ENCODE data around the gene TCERG1L.

The TCERG1L gene

DNA sequence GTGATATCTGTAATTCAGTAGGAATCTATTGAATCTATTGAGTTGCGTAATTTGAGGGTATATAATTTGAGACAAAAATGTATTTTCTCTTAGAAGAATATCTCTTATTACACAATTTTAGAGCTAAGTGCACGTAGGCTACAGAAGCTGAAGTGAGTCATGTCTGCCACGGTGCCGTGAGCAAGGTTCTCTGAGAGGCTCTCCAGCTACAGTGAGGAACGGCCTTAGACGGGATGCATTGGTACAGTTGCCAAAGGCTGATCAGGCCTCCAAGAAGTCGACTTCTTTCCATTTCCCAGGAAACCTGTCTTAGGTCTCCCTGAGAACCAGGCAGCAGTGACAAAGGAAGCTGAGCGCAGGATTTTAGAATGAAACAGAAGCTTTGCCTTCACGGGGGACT is 28.6 kb downstream of the TCERG1L start:
- Histone ChIP-seq H3K4me3 (ENCODE audit: low read depth, low read length) (no peak overlapping the region), H3K9ac (ENCODE audit: low read length) (no peak overlapping the region), H3K27me3 (ENCODE audit: control insufficient read depth, insufficient read depth, low read length) (no peaks in the 10 kb centered on the region), H3K27ac (ENCODE audit: low read depth, low read length) (no peak overlapping the region), H3K36me3 (ENCODE audit: control insufficient read depth, insufficient read depth, low read length) (no peaks in the 10 kb centered on the region), H3K4me1 (ENCODE audit: control insufficient read depth, insufficient read depth, low read length) (peaks cover 12% of the 10 kb centered on the region; the same call in 1 of the 2 replicates), H3K9me3 (ENCODE audit: control insufficient read depth, insufficient read depth, low read depth, low read length) (no peaks in the 10 kb centered on the region)

DNA sequence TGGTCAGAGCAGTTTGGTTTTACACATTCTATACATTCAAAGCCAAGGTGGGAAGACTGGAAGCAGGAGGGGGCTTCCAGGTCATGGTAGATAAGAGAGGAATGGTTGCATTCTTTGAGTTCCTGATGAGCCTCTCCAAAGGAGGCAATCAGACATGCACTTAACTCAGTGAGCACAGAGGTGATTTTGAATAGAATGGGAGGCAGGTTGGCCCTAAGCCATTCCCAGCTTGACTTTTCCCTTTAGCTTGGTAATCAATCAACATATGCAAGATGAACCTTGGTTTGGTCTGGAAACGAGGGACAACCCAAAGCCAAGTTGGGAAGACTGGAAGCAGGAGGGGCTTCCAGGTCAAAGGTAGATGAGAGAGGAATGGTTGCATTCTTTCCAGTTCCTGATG is 31.4 kb downstream of the TCERG1L start:
- H3K36me3 ChIP-seq (ENCODE audit: control insufficient read depth, insufficient read depth, low read length), result no peaks in the 10 kb centered on the region

GRCh38 chr10:131279516-131279915 is 32.0 kb downstream of the TCERG1L start:
- Histone ChIP-seq H3K36me3 (ENCODE audit: control insufficient read depth, insufficient read depth, low read length) (no peaks in the 10 kb centered on the region), H3K27me3 (ENCODE audit: control insufficient read depth, insufficient read depth, low read length) (no peaks in the 10 kb centered on the region), H3K9me3 (ENCODE audit: control insufficient read depth, insufficient read depth, low read depth, low read length) (no peaks in the 10 kb centered on the region), H3K4me3 (ENCODE audit: low read depth, low read length) (no peak overlapping the region), H3K4me1 (ENCODE audit: control insufficient read depth, insufficient read depth, low read length) (peaks cover 12% of the 10 kb centered on the region; the same call in 1 of the 2 replicates), H3K9ac (ENCODE audit: low read length) (peak overlapping the region; percentile 28), H3K27ac (ENCODE audit: low read depth, low read length) (no peak overlapping the region)

More for the DNA sequence above, 31.4 kb downstream of the TCERG1L start:
- Histone ChIP-seq H3K9me3 (ENCODE audit: control insufficient read depth, insufficient read depth, low read depth, low read length) (no peaks in the 10 kb centered on the region), H3K27ac (ENCODE audit: low read depth, low read length) (no peak overlapping the region), H3K9ac (ENCODE audit: low read length) (no peak overlapping the region), H3K4me3 (ENCODE audit: low read depth, low read length) (no peak overlapping the region), H3K27me3 (ENCODE audit: control insufficient read depth, insufficient read depth, low read length) (no peaks in the 10 kb centered on the region), H3K4me1 (ENCODE audit: control insufficient read depth, insufficient read depth, low read length) (peaks cover 12% of the 10 kb centered on the region; the same call in 1 of the 2 replicates)

GRCh38 chr10:131277969-131278368 is 33.6 kb downstream of the TCERG1L start:
- Histone ChIP-seq H3K27me3 (ENCODE audit: control insufficient read depth, insufficient read depth, low read length) (no peaks in the 10 kb centered on the region), H3K36me3 (ENCODE audit: control insufficient read depth, insufficient read depth, low read length) (no peaks in the 10 kb centered on the region), H3K9me3 (ENCODE audit: control insufficient read depth, insufficient read depth, low read depth, low read length) (no peaks in the 10 kb centered on the region)

DNA sequence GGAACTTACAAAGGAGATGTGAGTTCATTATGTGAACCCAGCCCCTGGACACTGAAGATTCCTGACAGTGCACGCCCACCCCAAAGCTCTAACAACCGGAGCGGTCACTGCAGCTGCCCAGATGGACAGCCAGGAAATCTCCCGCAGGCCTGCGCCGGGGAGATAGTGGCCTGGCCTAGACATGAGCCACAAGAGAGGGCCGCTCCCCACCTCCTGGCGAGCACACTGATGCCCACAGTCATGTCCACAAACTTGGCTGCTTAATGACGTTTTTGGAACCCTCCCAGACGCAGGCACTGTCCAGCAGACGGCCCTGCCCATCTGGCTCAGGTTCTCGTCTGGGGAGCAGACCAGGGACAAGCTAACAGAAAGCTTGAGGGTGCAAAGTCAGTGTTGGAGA is 34.2 kb downstream of the TCERG1L start:
- Histone ChIP-seq H3K27ac (ENCODE audit: low read depth, low read length) (no peak overlapping the region), H3K4me3 (ENCODE audit: low read depth, low read length) (no peak overlapping the region), H3K27me3 (ENCODE audit: control insufficient read depth, insufficient read depth, low read length) (no peaks in the 10 kb centered on the region), H3K4me1 (ENCODE audit: control insufficient read depth, insufficient read depth, low read length) (peaks cover 12% of the 10 kb centered on the region; the same call in 1 of the 2 replicates), H3K9me3 (ENCODE audit: control insufficient read depth, insufficient read depth, low read depth, low read length) (no peaks in the 10 kb centered on the region), H3K9ac (ENCODE audit: low read length) (no peak overlapping the region), H3K36me3 (ENCODE audit: control insufficient read depth, insufficient read depth, low read length) (no peaks in the 10 kb centered on the region)

More at GRCh38 chr10:131277969-131278368, 33.6 kb downstream of the TCERG1L start:
- Histone ChIP-seq H3K4me3 (ENCODE audit: low read depth, low read length) (no peak overlapping the region), H3K27ac (ENCODE audit: low read depth, low read length) (no peak overlapping the region), H3K4me1 (ENCODE audit: control insufficient read depth, insufficient read depth, low read length) (peaks cover 12% of the 10 kb centered on the region; the same call in 1 of the 2 replicates), H3K9ac (ENCODE audit: low read length) (no peak overlapping the region)

DNA sequence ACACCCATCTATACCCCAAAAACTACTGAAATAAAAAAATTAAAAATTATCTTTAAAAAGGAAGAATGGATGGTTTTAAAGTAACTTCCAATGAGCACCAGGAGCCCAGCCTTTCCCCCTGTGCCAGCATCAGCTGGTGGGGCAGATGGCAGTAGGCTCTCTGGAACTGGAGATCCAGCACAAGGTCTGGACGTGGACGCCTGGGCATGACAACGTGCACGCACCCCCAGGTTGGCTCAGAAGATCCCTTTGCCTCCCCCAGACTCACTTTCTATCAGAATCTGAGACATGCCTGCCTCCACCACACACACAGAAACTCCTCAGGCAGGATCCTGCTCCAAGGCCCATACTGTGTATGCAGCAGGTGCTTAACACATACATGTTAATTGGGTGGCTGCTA is 35.8 kb downstream of the TCERG1L start:
- no peaks in the 10 kb centered on the region for H3K36me3 ChIP-seq (ENCODE audit: control insufficient read depth, insufficient read depth, low read length)
- no peaks in the 10 kb centered on the region for H3K27me3 ChIP-seq (ENCODE audit: control insufficient read depth, insufficient read depth, low read length)
- no peaks in the 10 kb centered on the region for H3K9me3 ChIP-seq (ENCODE audit: control insufficient read depth, insufficient read depth, low read depth, low read length)
- no peak overlapping the region for H3K27ac ChIP-seq (ENCODE audit: low read depth, low read length)
- H3K4me3 ChIP-seq (ENCODE audit: low read depth, low read length), result no peak overlapping the region
- H3K9ac ChIP-seq (ENCODE audit: low read length), result no peak overlapping the region
- peaks cover 12% of the 10 kb centered on the region; the same call in 1 of the 2 replicates for H3K4me1 ChIP-seq (ENCODE audit: control insufficient read depth, insufficient read depth, low read length)

- Histone ChIP-seq H3K27me3 (ENCODE audit: control insufficient read depth, insufficient read depth, low read length) (no peaks in the 10 kb centered on the region), H3K4me1 (ENCODE audit: control insufficient read depth, insufficient read depth, low read length) (peaks cover 8% of the 10 kb centered on the region; the same call in 1 of the 2 replicates), H3K27ac (ENCODE audit: low read depth, low read length) (no peak overlapping the region), H3K9ac (ENCODE audit: low read length) (no peak overlapping the region), H3K36me3 (ENCODE audit: control insufficient read depth, insufficient read depth, low read length) (no peaks in the 10 kb centered on the region), H3K4me3 (ENCODE audit: low read depth, low read length) (no peak overlapping the region), H3K9me3 (ENCODE audit: control insufficient read depth, insufficient read depth, low read depth, low read length) (no peaks in the 10 kb centered on the region)
Measured at GRCh38 chr10:131274883-131275282, 36.6 kb downstream of the TCERG1L start.

DNA sequence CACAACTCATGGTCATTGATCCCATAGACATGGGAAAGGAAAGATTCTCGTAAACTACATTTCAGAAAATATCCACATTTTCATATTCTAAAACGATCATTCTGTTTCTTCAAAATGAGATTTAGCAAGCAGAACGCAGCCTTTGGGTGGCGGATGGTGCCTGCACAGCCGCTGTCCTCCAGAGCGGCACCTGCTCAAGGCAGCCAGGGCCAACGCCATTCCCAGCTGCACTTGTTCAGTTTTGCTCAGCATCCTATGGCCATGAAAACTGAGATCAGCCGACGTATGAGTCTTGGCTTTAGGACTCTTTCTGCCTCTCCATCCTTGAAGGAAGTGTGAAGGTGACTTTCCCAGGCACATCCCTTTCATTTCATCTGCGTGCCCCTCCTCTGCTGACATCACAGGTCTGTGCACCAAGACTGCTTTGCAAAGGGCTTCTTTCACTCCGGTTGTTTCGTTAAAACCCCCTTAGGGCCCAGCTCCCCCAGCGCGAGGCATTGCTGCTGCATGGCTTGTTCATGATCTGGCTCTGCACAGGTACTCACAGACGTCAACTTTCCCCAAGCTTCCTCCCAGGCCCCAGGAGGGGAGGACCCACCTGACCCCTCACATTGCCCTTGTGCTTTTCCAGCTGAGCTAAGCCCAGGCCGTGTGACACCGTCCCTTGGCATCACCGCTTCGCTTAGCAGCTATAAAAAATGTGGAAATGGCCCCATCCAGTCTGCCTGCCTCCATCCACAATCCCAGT is 37.2 kb downstream of the TCERG1L start:
- no peaks in the 10 kb centered on the region for H3K9me3 ChIP-seq (ENCODE audit: control insufficient read depth, insufficient read depth, low read depth, low read length)
- H3K4me3 ChIP-seq (ENCODE audit: low read depth, low read length), result no peak overlapping the region
- H3K36me3 ChIP-seq (ENCODE audit: control insufficient read depth, insufficient read depth, low read length), result no peaks in the 10 kb centered on the region
- H3K9ac ChIP-seq (ENCODE audit: low read length), result no peak overlapping the region
- no peaks in the 10 kb centered on the region for H3K27me3 ChIP-seq (ENCODE audit: control insufficient read depth, insufficient read depth, low read length)
- H3K4me1 ChIP-seq (ENCODE audit: control insufficient read depth, insufficient read depth, low read length), result peaks cover 3% of the 10 kb centered on the region; the same call in 1 of the 2 replicates
- no peak overlapping the region for H3K27ac ChIP-seq (ENCODE audit: low read depth, low read length)

- no peaks in the 10 kb centered on the region for H3K36me3 ChIP-seq (ENCODE audit: control insufficient read depth, insufficient read depth, low read length)
- H3K4me3 ChIP-seq (ENCODE audit: low read depth, low read length), result no peak overlapping the region
- no peak overlapping the region for H3K9ac ChIP-seq (ENCODE audit: low read length)
- H3K9me3 ChIP-seq (ENCODE audit: control insufficient read depth, insufficient read depth, low read depth, low read length), result no peaks in the 10 kb centered on the region
- no peaks in the 10 kb centered on the region for H3K27me3 ChIP-seq (ENCODE audit: control insufficient read depth, insufficient read depth, low read length)
- H3K27ac ChIP-seq (ENCODE audit: low read depth, low read length), result no peak overlapping the region
- no peaks in the 10 kb centered on the region; the same call in 1 of the 2 replicates for H3K4me1 ChIP-seq (ENCODE audit: control insufficient read depth, insufficient read depth, low read length)
Measured at GRCh38 chr10:131273476-131273875, 38.0 kb downstream of the TCERG1L start.

- no peaks in the 10 kb centered on the region for H3K27me3 ChIP-seq (ENCODE audit: control insufficient read depth, insufficient read depth, low read length)
- no peaks in the 10 kb centered on the region; the same call in 1 of the 2 replicates for H3K4me1 ChIP-seq (ENCODE audit: control insufficient read depth, insufficient read depth, low read length)
- no peak overlapping the region for H3K27ac ChIP-seq (ENCODE audit: low read depth, low read length)
- no peaks in the 10 kb centered on the region for H3K36me3 ChIP-seq (ENCODE audit: control insufficient read depth, insufficient read depth, low read length)
- no peak overlapping the region for H3K4me3 ChIP-seq (ENCODE audit: low read depth, low read length)
- H3K9ac ChIP-seq (ENCODE audit: low read length), result no peak overlapping the region
- H3K9me3 ChIP-seq (ENCODE audit: control insufficient read depth, insufficient read depth, low read depth, low read length), result no peaks in the 10 kb centered on the region
Measured at GRCh38 chr10:131272897-131273451, 38.5 kb downstream of the TCERG1L start.

DNA sequence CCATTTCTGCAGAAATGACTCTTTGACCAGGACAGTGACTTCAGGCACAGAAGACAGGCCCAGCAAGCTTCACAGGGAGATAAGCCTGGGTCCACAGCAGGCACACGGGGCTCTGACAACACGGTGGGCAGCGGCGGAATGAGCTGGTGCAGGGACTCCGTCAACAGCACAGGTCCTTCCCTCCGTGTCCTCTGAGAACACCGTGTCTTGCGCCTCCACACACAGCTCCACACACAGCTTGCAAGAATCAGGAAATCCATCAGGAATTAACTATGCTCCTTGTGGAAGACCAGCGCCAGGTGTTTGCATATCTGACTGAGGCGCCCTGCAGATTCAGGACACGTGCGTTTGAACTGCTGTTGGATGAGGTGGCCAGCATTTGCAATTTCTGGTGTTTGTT is 39.6 kb downstream of the TCERG1L start:
- Histone ChIP-seq H3K9me3 (ENCODE audit: control insufficient read depth, insufficient read depth, low read depth, low read length) (no peaks in the 10 kb centered on the region), H3K4me1 (ENCODE audit: control insufficient read depth, insufficient read depth, low read length) (no peaks in the 10 kb centered on the region; the same call in 1 of the 2 replicates), H3K9ac (ENCODE audit: low read length) (no peak overlapping the region), H3K36me3 (ENCODE audit: control insufficient read depth, insufficient read depth, low read length) (no peaks in the 10 kb centered on the region), H3K27ac (ENCODE audit: low read depth, low read length) (no peak overlapping the region), H3K27me3 (ENCODE audit: control insufficient read depth, insufficient read depth, low read length) (no peaks in the 10 kb centered on the region), H3K4me3 (ENCODE audit: low read depth, low read length) (no peak overlapping the region)
